Measurements from ENCODE around the gene ZBTB16.

ZBTB16 gene

DNA sequence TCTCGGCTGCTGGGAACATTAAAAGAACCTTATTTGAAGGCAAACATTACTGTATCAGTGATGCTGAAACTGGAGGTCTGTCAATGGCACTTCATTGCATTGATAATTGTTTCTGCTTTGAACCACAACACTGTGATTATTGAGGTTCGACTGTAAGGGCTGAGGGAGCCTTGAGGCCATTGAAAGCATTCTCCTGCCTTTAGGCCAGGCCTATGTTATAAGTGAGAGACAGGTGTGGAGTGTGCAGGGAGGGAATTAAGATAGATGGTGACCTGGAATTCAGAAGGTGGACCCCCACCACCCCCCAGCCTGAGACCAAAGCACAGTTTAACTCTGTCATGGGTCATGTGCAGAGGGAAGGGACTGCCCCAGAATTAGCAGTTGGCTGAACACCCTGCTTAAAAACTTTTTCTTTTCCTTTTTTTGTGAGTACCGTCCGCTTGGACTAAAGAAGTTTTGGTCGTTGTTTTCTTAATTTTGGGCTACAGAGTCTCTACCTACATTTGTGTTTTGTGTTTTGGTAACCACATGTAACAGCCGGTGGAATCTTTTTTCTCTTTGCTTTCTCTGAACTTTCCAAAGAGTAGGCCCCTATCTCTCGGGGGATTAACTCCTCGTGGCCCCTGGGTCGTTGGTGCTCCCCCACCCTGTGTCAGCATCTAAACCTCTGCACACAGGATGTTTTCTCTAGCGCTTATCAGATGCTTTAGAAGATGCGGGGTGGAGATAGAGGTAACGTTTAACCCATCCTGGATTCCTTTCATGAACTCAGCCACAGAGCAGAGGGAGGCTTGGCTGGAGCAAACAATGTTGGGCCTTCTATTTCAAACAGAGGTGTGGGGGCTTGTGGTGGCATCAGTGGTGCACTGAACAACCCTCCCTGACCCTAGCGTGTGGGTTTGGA lies 43.7 kb downstream of the ZBTB16 start:
- in situ Hi-C loops (cut with MboI; ENCODE audit: low sequenced_read_pairs) = no loop called here

DNA sequence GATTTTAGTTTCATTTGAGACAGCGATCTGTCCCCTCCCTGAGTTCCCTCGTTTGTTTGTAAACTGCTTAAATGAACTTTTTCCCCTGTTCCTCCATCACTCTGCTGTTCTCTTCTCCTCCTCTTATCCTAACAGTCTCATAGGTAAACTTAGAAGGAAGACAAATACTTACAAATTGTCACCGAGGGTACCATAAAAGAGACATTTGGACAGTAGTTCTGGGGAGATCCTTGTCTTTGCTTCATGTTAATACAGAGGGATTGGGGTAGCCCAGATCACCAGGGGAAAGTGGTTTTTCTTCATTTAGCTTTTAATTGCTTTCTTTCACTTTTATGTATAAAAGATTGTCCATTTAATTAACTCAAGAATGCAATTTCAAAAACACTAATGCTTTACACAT lies 46.1 kb downstream of the ZBTB16 start:
- in situ Hi-C loops (cut with MboI; ENCODE audit: low sequenced_read_pairs) = no loop called here

DNA sequence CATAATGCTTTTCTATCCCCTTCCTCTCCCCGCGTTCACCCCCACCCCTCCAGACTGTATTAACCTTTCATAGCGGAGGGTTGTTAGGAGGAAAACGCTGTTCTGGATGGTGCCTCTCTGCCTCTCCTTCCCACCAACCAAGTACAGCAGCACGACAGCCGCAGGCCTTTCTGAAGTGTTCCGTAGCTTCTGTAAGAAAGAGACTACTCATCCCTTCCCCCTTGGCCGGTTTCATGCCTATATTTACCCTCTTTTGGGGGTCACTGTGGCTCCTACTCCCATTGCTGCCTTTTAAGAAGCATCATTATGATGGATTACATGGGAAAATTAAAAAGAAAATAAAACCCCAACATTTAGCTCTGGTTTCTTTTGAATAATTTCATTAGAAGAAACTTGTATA lies 46.5 kb downstream of the ZBTB16 start:
- in situ Hi-C loops (cut with MboI; ENCODE audit: low sequenced_read_pairs) = no loop called here

GRCh38 chr11:114106986-114107385 lies 47.5 kb downstream of the ZBTB16 start:
- in situ Hi-C loops (cut with MboI; ENCODE audit: low sequenced_read_pairs) = no loop called here

GRCh38 chr11:114108501-114109205 lies 49.1 kb downstream of the ZBTB16 start:
- in situ Hi-C loops (cut with MboI; ENCODE audit: low sequenced_read_pairs) = no loop called here

DNA sequence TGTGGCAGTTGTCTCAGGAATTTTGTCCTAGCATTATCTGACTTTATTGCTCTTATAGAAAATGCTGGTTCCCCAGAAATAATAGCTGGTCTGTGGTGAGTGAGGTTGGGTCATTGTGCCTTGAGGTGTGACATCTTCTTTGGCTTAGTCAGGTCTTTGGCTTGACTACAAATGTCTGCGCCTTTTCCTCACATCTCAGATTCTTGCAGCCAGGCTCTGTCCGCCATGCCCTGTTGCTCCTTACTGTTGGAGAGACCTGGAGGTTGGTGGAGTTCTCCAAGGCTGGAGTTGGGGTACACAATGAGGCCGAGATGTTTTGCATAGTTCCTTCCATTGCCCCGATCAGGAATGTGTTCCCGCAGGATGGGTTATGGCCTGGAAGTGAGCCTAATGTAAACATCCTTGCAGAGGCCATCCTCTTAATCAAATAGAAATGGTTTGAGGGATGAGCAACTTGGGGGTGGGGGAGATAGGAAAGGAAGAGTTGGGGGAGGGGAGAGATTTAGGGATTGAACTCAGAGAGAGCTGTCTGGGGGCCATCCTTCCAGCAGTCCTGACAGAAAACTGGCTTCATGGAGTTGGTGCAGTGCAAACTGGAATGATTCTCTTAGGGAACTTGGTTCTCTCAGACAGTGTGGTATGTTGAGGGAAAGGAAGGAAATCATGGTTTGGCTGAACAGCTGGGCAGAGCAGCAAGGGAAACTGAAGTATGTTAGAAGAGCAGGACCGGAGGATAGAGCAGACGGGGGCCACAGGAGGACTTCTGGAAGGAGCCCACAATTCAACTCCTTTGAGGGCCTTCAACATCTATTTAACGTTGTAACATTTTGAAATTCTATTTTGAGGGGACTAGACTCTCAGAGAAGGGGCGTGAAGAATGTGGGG lies 49.9 kb downstream of the ZBTB16 start:
- in situ Hi-C loops (cut with MboI; ENCODE audit: low sequenced_read_pairs) = no loop called here

DNA sequence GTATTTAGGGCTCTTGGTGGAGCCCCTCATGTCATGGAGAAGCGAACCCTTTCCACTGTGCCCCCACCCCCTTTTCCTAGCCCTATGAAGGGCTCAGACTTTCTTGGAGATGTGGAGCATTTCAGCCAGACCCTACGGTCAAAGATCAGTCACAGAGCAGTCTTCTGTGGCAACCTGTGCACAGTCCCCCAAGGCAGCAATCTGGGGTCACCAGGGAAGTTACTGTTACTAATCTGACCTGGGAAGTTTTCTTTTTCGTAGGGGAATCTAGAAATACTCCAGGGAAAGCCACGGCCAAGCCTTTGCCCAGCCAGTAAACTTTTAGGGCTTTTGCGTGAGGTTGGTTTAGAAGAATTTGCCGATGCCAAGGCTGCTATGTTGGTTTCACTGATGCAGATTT lies 50.6 kb downstream of the ZBTB16 start:
- in situ Hi-C loops (cut with MboI; ENCODE audit: low sequenced_read_pairs) = no loop called here

DNA sequence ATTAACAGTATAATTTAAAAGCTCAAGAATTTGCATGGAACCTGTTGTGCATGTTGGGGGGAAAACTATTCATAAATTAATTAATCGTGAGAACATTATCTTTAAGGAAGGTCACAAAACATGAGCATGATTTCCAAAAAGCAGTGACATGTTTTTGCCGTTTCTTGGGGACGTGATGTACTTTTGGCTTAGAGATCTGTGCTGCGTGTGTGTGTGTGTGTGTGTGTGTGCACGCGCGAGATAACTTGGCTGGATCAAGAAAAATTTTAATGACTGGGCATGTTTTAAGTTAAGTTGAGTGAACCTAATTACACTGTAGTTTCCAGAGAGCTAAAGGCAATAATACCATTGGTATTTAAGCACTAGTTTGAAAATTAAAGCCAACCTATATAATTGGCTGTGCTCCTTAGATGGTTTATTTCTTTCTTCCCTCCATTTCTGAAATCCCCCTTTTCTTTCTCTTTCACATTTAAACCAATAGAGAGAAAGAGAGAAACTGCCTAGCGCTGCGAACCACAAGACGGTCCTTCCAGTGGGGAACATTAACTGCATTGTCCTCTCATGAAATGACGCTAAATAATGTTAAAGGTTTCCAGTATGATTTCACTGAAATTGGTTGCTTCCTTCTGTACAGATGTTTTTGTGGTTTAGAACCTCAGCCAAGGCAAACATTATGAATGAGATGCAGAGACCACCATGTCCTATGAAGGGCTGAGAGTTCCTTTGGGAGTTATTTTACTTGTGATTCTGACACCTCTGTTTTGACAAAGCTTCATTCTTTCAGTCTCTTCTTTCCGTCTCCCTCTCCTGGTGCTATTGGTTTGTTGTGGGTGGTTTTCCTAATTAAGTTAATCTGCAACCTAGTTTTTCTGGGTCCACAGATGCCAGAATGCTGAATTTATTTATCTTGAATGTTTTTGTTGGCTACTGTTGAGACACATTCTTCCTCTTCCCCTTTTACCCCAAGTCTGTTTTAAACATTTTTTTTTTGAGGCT lies 51.7 kb downstream of the ZBTB16 start:
- in situ Hi-C loops (cut with MboI; ENCODE audit: low sequenced_read_pairs) = no loop called here

DNA sequence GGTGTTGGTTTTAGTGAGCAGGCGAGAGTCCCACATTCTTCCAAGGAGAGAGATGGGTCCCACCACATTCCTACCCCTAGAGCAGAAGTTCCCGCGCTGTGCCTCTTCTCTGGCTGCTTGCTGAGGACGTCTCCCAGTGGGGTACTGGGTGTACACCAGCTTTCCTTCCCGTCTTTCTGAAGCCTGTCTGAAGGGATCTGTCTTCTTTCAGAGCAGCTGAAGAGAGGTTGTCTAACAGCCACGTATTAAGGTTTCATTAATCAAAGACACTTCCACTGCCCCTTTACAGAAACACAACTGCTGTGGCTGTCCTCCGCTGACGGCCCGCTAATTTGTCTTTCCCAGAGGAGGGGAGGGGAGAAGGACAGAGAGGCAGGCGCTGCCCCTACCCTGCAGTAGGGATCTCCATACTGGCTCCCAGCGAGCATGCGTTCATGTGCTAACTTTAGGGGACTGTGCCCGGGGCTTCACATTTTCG lies 56.0 kb downstream of the ZBTB16 start:
- in situ Hi-C loops (cut with MboI; ENCODE audit: low sequenced_read_pairs) = no loop called here

GRCh38 chr11:114116357-114116756 lies 56.8 kb downstream of the ZBTB16 start:
- in situ Hi-C loops (cut with MboI; ENCODE audit: low sequenced_read_pairs) = no loop called here

DNA sequence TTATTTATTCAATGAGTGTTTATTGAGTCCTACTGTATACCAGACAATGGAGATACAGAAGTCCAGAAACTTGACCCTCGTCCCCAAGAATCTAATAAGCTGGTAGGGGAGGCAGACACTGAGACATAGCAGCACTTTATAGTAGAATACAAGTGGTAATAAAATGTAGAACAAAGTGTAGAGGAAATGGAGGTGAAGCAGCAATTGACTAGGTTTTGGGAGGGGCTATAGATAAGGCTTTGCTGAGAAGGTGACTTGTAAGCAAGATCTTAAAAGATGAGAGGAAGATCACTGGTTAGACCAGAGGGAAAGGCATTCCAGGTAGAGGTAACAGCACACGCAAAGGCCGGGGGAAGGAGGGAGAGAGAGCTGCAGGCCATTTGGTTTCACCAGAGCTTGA lies 57.3 kb downstream of the ZBTB16 start:
- in situ Hi-C loops (cut with MboI; ENCODE audit: low sequenced_read_pairs) = no loop called here

- in situ Hi-C loops (cut with MboI; ENCODE audit: low sequenced_read_pairs) = no loop called here
Observed at GRCh38 chr11:114120606-114121005, 61.1 kb downstream of the ZBTB16 start.

GRCh38 chr11:114121138-114121537 lies 61.6 kb downstream of the ZBTB16 start:
- in situ Hi-C loops (cut with MboI; ENCODE audit: low sequenced_read_pairs) = no loop called here

DNA sequence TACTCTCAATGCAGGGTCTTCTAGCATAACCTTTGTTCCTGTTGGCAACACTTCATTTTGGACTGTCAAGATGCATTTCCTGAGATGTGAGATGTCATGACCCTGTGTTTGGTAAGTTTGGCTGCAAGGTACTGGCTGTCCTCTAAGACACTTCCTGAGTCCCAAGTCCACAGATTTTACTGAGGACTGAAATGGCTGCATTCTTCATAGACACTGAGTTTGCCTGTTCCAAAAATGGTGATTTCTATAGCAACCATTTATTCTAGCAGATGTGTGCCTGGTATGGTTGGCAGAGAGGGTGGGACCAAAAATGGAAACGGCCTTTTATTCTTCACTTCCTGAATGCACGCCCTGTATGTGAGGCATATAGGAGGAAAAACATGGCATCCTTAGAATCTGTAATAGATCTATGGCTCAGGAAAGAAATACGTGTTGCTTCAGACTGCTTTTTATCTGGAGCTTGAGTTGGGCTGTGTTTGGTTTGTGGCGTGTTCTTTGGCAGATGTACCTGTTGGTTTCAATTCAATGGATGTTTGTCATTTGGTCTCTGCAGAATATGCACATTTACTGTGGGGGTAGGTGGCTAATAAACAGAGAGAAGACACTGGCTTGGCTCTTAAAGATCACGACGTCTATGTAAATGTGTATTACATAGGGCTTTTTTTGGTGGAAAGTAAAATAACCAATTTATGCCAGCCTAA lies 62.4 kb downstream of the ZBTB16 start:
- in situ Hi-C loops (cut with MboI; ENCODE audit: low sequenced_read_pairs) = no loop called here

- in situ Hi-C loops (cut with MboI; ENCODE audit: low sequenced_read_pairs) = no loop called here
Observed at GRCh38 chr11:114122686-114123085, 63.2 kb downstream of the ZBTB16 start.

DNA sequence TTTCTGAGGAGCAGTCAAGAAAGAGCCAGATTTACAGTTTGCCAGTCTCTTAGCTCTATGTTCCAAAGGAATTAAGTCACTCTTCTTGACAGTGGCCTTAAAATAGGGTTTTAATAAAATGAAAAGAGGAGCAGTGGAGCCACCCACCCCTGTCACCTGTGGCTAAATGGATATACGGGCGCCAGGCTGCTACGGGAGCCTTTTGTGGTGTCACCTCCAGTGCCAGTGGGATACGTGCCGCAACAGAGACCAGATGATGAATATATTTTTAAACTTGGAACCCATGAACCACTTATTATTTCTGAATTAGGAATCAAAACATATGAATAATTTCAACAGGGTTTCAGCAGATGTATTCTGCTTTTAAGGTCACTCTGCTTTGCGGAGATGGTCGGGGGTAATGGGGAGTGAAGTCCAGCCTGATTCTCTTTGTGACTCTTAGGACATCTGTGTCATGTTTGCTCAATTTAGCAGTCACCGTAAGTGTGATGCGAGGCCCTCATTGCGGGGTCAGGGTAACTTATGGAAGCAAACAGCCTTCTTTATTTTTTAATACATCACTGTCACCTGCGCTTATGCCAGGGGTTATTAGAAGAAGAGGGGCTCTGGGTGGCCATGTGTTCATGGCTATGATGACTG lies 64.3 kb downstream of the ZBTB16 start:
- in situ Hi-C loops (cut with MboI; ENCODE audit: low sequenced_read_pairs) = no loop called here

GRCh38 chr11:114124601-114125144 lies 65.2 kb downstream of the ZBTB16 start:
- in situ Hi-C loops (cut with MboI; ENCODE audit: low sequenced_read_pairs) = no loop called here

GRCh38 chr11:114125531-114125930 lies 66.0 kb downstream of the ZBTB16 start:
- in situ Hi-C loops (cut with MboI; ENCODE audit: low sequenced_read_pairs) = no loop called here

- in situ Hi-C loops (cut with MboI; ENCODE audit: low sequenced_read_pairs) = no loop called here
Observed at GRCh38 chr11:114125959-114126358, 66.4 kb downstream of the ZBTB16 start.
